ENCODE measurements around the gene NEDD9.

- TF ChIP-seq EZH2 (IDR thresholded peaks at IDR 0.05; ENCODE audit: low read depth, unreplicated experiment): no peak
- no peak for TF ChIP-seq CTCF (conservative IDR thresholded peaks at IDR 0.05; ENCODE audit: low read depth in 2 of 2)
- no peak for TF ChIP-seq POLR2AphosphoS5 (IDR thresholded peaks at IDR 0.05; ENCODE audit: low read depth)
- no peak for TF ChIP-seq EZH2phosphoT487 (IDR thresholded peaks at IDR 0.05; ENCODE audit: unreplicated experiment)
- TF ChIP-seq ETS1 (IDR thresholded peaks at IDR 0.05): no peak
- no peak for TF ChIP-seq CREB1 (CRISPR knock-in tag; IDR thresholded peaks at IDR 0.05; ENCODE audit: low read depth)
- TF ChIP-seq REST (IDR thresholded peaks at IDR 0.05; ENCODE audit: unreplicated experiment): no peak
- no peak for TF ChIP-seq ZNF331 (CRISPR knock-in tag; IDR thresholded peaks at IDR 0.05; ENCODE audit: low read depth)
- TF ChIP-seq JUNB (IDR thresholded peaks at IDR 0.05; ENCODE audit: unreplicated experiment): no peak
Measured at GRCh38 chr6:11215773-11216172, 16.7 kb downstream of the NEDD9 start.

All from GM23338 (cell line).